AG09309 (cell line): ENCODE measurements around the gene SHISA6.

Experiments
- DNase-seq: peaks from one replicate; pipeline ENCODE4 v3.0.0-alpha.2; 2010; ENCODE audit warnings: low read depth
- H3K4me3 ChIP-seq: 2 replicates; pipeline ENCODE4 v1.5.1; 2011; ENCODE audit warnings: mild to moderate bottlenecking, low read depth, low read length, moderate library complexity; ENCODE audit not compliant: control insufficient read depth
- TF ChIP-seq, protein P1 (sequence below): IDR thresholded peaks from 2 replicates; pipeline ENCODE4 v1.5.1; 2011; ENCODE audit warnings: mild to moderate bottlenecking, low read depth, low read length, inconsistent platforms; ENCODE audit not compliant: insufficient read depth, control insufficient read depth; ENCODE audit errors: missing control alignments

The SHISA6 gene

GRCh38 chr17:11610999-11611566 is 370.1 kb downstream of the SHISA6 start:
- TF ChIP-seq, protein P1, sequence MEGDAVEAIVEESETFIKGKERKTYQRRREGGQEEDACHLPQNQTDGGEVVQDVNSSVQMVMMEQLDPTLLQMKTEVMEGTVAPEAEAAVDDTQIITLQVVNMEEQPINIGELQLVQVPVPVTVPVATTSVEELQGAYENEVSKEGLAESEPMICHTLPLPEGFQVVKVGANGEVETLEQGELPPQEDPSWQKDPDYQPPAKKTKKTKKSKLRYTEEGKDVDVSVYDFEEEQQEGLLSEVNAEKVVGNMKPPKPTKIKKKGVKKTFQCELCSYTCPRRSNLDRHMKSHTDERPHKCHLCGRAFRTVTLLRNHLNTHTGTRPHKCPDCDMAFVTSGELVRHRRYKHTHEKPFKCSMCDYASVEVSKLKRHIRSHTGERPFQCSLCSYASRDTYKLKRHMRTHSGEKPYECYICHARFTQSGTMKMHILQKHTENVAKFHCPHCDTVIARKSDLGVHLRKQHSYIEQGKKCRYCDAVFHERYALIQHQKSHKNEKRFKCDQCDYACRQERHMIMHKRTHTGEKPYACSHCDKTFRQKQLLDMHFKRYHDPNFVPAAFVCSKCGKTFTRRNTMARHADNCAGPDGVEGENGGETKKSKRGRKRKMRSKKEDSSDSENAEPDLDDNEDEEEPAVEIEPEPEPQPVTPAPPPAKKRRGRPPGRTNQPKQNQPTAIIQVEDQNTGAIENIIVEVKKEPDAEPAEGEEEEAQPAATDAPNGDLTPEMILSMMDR = no peak
- H3K4me3 ChIP-seq = no peak overlapping the region
- DNase-seq = no peak

GRCh38 chr17:11612956-11613355 is 371.9 kb downstream of the SHISA6 start:
- DNase-seq = no peak
- no peak overlapping the region for H3K4me3 ChIP-seq
- TF ChIP-seq, protein P1 = no peak
